ENCODE data around the gene LACRT.

The LACRT gene

DNA sequence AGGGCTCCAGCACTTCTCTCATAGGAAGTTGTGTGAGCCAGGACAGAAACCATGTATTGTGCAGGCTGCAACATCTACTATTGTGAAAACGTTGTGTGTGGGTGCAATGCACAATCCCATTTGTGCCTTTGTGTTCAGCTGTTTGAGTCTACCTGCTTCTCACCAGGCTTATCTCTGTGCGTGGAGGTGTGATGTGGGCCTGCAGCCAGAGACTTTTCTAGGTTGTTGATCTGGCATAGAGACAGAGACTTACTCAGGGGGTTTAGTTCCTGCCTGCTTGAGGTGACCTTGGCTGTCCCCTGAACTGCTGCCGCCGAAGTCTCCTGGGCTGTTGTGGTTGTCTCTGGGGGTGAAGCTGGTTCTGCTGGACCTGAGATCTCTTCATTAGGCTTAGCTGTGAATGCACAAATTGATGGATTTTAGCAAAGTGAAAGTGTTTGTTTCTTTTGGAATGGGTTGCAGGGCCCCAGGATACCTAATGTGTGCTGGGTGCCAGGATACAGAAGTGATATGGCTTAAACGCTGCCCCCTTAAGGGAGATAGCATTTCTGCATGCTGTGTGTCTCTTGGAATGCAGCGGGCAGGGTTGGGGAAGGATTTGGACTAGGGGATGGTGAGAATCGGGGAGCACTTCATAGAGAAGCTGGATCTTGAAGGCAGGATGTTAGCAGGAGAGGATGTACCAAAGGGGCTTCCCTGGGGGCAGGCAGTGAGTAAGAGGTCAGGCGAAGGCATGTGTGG, 2.5 kb downstream of the LACRT start:
- DNase-seq: no peak

DNA sequence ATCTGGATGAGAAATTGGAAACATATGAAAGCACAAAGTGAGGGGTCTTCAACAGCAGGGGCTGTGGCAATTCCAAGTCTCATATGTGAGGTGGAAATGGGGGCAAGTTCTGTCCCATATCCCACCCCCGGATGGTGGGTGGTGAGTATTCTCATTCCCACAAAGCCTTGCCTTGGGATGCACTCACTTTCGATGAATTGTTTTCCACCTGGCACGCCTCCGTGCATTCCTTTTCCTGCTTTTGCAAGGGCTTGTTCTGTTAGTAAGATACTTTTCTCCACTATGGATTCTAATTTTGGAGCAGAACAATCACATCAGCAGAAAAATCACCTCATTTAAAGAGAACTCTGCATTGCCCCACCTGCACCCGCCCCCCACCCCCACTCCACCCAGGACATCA, 3.1 kb downstream of the LACRT start:
- DNase-seq: no peak

DNA sequence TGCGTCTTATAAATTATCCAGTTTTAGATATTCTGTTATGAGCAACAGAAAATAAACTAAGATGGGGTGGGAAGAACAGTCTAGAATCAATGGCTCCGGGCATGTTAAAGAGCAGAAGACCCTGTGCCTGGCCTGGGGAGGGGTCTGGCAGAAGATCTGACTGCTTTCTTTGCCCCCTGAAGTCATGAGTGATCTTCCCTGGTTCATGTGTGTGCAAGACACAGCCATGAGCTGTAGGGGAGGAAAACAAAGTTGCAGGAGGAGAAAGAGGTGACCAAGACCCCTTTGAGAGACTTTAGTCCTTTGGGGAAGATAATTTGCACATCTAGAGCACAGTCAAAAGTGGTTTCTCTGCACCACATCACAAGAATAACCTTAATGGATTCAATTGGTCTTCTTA, 4.8 kb downstream of the LACRT start:
- DNase-seq: no peak

DNA sequence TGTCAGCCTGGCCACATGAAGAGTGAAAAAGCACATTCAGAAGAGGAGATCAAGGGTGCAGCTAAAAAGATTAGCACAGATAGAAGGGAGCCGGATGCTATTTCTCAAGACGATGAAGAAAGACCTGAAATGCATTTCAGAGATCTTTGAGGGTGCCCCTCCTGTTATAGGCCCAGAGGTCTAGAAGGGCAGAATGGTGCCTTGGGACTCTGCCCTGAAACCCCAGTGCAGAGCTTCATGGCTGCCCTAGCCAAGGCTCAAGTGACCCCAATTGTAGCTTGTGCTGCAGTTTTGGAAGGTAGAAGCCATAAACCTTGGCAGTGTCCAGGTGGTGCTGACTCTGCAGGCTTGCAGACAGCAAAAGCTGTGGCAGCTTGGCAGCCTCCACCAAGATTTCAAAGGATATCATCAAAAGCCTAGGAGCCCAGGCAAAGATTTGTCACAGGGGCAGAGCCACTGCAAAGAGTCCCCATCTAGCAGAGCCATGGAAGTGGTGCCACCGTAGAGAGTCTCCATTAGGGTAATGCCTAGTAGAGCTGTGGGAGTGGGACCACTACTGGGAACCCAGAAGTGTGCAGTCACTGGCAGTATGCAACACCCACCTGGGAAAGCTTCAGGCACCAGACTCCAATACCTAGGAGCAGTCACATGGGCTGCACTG, 6.4 kb downstream of the LACRT start:
- DNase-seq: no peak

DNA sequence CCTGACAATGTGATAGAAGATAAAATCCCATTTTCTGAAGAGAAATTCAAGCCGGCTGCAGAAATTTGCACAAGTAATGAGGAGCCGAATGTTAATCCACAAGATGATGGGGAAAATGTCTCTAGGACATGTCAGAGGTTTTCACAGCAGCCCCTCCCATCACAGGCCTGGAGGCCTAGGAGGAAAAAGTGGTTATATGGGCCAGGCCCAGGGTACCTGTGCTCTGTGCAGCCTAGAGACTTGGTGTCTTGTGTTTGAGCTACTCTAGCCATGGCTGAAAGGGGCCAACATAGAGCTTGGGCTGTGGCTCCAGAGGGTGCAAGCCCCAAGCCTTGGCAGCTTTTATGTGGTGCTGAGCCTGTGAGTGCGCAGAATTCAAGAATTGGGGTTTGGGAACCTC, 7.4 kb downstream of the LACRT start:
- DNase-seq: no peak

DNA sequence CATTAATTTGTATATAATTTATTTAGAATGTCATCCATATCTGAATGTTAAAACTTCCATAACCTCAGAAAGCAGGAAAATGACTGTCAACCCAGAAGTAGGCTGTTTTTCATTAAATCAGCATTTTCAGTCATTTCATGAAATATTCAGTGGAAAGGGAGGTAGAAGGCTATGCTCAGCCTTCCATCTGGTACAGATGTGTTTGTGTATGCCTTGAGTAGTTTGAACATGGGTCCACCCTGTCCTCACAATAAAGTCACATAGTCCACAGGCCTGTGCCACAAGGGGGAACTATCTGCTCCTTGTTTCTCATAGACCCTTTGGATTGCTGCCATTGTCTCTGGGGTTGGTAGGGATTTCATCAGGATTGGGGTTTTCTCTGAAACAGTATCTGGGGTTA, 9.1 kb downstream of the LACRT start:
- no peak for DNase-seq

DNA sequence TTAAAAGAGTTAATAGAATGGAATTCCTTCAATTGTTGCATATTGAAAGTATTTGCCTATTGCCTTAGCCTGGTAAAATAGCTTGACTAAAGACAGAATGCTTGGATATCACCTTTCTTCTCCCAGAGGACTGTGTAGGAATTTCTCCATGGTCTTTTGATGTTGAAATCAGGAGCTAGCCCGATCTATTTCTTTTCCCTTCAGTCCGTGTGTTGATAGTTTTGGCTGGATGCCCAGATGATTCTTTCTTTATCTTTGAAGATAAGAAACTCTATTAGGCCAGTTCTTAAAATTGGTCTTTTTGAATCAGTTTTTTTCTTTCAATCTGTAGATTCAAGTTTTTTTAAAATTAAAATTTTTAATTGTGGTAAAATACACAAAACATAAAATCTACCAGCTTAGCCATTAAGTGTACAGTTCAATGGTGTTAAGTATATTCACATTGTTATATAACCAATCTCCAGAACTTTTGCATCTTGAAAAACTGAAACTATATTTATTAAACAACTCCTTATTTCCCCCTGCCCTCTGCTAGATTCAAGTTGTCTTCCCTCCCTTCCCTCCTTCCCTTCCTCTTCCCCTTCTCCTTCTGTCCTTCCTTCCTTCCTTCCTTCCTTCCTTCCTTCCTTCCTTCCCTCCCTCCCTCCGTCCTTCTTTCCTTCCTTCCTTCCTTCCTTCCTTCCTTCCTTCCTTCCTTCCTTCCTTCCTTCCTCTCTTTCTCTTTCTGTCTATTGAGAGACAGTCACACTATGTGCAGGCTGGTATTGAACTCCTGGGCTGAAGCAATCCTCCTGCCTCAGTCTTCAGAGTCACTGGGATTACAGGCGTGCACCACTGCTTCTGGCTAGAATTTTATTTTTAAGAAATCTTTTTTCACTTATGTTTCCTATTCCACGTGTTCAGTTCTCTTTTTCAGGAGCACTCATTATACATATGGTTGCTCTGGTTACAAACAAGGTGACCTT, 10.1 kb downstream of the LACRT start:
- no peak for DNase-seq

DNA sequence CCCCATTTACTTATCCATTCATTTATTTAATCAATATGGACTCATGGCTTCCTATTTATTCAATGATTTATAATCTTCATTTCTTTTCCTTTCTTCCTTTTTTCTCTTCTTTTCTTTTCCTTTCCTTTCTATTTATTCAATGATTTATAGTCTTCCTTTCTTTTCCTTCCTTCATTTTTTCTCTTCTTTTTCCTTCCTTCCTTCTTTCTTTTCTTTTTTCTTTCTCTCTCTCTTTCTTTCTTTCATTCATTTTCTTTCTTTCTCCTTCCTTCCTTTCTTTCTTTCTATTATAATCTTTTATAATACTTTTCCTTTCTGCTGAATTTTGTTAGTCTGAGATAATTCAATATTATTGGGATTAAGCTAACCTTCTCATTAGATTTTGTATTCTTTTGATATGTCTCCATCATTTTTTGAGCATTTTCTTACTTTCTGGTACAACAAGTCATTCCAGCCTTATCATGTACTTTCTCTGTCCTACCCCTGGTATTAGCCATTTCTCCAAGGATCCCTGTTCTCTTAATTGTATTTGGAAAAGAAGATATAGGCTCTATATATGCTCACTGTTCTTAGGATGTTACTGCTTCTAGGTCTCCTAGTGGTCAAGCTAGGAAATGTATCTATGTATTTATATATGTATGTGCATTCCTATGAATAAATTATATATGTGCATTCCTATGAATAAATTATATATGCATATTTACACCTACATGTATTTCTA, 12.1 kb downstream of the LACRT start:
- no peak for DNase-seq

DNA sequence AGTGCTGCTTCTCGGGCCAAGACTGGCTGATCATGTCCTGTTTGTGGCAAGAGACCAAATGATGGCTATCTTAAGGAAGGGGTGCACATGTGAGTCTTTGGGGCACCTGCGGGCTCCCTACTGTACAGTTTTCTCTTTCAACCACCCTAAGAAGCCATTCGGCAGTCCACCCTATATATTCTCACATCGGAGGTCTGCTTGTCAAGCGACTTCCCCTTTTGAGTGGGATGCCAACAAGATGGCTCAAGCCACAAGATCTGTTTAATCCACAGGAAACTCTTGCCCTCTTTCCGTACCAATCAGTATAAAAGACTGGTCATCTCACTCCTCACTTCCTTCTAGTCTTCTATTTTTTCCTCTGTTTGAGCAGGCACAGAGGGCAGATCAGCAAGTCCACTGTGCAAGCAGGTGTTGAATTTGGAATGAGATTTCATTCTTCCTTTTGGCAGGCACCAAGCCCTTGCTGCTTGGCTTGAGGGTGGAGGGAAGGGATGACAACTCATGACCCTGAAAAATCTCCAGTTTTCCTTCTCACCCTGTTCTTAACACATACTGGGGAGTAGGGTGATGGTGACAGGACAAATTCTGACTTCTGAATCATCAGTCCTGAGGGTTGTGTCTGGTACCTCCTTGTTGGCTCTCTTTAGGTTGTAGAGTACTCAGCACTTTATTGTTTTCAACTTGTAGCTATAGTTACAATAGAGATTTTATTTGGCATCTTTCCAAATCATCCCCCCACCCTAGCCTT, 17.6 kb downstream of the LACRT start:
- no peak for DNase-seq

DNA sequence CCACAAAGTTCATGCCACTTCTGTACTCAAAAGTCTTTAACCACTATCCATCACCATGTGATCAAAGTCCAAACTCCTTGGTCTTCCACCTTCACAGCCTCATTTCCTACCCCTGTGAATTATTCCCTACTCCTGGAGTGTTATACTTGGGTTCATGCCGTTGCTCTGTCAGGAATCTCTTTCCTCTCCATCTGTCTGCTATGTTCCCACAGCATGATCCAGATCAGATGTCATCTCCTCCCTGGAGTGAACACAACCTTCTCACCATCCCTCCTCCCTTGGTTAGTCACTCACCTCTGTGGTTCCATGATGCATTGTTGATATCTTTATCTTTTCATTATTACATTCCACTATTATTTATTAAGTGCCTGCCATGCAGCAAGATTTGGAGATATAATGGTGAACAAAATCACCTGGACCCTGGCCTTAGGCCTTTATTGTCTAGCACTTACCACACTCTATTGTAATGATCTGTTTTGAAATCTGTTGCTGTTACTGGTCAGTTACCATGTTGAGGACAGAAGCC, 22.4 kb downstream of the LACRT start:
- no peak for DNase-seq

DNA sequence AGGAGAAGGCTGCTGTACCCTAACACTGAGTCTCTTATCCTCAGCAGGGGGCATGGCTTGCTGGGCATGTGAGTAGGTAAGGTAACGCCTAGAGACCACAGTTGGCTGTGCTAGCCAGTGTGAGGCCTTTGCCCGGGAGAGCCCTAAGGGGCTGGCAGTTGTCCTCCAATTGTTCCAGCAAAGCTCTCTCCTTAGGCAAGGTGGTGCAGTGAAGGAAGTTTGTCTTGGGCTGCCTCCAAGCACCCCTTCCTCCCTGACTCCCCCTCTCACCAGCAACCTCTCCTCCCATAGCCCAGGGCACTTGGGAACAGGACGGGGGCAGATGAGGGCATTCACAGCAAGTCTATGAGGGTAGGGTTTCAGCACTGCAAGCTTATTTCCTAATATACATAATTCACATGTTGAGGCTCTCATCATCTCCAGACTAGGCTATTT, 23.0 kb downstream of the LACRT start:
- DNase-seq: no peak

DNA sequence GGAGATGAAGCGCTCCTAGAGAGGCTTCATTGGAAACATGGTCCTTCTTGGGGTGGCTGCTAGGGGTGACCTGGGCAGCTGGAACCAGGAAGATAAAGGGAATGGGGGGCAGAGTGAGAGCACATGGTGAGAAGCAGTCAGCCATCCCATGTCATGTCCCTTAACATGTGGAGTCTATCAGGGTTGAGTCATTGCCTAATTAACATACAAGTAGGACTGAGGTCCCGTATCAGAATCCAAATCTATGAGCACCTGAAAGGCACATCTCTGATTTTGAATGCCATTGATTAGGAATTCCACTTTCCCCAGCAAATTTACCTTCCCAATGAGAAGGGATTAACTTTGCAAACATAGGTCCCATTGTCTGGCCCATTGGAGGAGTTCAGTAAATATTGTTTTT, 25.9 kb downstream of the LACRT start:
- DNase-seq: no peak

DNA sequence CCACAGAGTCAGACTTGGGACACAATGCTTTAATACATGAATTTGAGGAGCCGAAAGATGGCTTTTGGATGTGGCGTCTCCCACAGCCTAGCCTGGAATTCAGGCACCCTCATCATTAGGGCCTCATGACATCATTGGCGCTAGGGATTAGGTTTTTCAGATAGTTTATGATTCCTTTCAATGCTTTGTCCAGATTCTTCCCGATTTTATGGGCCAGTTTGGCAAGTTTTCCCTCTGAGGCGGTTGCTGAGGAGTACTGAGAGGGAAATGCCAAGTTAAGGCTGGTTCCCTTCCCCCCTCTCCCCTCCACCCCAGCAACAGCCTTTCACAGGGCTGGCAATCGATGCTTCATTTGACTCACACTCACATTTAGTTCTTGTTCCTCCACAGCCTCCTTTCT, 26.5 kb downstream of the LACRT start:
- DNase-seq: no peak

DNA sequence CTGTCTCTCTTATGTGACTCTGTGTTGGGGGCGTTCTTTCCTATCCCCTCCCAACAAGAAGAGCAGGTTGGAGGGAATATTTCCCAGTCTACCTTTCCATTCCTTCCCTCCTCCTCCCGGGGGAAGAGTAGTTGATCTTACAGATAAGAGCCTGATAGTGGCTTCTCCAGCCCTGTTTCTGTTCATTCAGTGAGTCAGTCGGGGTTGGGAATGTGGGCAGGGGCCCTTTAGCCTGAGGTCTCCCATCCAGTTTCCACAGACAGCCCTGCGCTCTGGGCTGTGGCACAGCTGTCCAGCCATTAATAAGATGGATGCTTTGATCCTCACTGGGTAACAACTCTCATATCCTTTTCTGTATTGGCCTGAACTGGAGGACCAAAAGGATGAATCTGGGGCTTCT, 28.1 kb downstream of the LACRT start:
- DNase-seq: no peak

DNA sequence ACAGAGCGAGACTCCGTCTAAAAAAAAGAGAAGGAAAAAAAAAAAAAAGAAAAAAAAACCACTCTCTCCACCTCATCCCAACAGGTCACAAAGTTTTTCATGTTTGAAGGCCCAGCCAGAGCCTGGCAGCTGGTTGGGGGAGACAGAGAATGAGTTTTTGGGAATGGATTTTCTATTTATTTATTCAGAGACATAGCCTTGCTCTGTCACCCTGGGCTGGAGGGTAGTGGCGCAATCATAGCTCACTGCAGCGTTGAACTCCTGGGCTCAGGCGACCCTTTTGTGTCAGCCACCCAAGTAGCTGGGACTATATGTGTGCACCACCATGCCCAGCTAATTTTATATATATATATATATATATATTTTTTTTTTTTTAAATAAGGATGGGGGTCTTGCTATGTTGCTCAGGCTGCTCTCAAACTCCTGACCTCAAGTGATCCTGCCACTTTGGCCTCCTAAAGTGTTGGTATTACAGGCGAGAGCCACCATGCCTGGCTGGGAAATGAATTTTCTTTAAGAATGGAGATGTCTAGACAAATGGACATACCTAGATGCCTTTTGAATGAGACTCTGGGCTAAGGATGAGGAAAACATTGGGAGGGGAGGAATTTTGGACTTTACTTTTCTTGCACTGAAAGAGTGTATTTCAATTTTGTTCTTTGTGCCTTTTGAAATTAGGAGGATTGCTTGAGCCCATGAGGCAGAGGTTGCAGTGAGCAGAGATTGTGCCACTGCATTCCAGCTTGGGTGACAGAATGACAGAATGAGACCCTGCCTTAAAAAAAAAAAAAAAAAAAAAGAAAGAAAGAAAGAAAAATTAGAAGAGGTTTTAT, 29.3 kb downstream of the LACRT start:
- DNase-seq: no peak

DNA sequence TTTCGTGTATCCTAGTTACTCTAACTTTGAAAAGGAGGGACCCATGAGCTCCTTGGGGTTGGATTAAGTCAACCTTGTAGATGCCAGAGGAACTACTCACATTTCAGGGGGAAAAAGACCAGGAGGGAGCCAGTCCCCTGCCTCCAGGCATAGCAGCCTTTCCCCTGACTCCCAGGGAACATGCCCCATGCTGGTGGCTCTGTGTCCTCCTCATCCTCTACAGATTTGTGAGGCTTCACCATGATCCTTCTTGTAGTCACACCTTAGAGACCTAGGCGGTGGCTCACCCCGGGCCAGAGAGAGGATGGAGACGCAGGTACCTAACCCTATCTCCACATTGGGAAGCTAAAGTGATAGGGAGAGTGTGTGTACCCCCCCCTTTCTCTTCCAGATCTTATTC, 30.3 kb downstream of the LACRT start:
- DNase-seq: no peak

DNA sequence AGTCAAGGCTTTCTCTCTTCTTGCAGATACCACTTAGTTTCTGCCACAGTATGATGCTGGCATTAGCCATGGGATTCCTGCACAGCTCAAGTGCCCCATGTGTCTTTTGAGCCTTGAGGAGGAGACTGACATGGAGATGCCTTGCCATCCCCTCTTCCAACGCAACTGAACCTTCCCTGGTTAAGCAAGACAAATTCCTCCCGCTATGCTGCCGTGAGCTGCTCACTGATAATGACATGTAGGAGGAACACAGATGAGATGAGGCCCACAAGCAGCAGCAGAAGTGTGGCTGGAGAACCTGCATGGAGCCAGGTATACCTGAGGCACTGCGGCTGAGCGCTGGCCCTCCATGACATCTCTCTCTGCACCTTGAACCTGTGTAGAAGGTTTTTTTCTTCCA, 30.8 kb downstream of the LACRT start:
- no peak for DNase-seq

DNA sequence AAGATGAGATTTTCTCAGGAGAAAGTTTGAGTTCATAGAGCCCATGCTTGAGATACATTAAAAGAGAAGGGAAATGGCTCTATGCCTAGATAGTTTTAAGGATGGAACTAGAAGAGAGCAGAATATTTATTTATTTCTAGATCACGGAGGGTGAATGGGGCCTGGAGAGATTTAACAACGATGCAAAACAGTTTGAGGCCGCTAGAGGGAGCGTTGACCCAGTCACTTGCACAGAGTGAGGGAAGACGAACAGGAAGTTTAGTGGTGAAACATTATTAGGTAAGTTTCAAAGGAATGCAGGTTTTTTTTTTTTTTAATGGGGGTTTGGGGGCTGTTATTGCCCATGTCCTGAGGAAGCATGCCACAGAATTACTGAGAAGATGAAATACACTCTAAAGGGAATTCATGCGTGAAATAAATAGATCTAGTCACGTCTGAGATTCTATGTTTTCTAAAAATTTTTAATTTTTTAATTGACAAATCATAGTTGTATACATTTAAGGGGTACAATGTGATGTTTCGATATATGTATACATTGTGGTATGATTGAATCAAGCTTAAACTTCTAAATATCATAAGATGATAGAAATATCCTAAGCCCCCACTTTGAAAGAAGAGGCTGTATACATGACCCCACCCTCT, 31.4 kb downstream of the LACRT start:
- no peak for DNase-seq

DNA sequence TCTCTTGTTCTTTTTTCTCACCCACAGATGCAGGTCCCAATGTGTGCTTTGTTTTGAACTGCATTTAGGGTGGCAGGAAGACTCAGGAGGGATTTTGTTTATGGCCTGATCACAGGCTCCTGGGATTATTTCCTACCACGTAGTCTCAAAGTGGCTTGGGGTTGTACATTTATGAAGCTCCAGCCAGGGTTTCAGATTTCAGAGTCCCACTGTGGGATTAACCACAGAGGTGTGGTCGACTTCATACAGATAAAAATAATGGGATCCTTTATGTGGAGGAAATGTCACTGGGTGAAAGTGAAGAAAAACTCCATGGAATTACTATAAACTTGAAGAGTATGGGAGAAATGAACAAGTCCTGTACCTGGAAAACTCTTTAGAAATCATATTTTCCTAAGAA, 32.0 kb downstream of the LACRT start:
- DNase-seq: no peak

DNA sequence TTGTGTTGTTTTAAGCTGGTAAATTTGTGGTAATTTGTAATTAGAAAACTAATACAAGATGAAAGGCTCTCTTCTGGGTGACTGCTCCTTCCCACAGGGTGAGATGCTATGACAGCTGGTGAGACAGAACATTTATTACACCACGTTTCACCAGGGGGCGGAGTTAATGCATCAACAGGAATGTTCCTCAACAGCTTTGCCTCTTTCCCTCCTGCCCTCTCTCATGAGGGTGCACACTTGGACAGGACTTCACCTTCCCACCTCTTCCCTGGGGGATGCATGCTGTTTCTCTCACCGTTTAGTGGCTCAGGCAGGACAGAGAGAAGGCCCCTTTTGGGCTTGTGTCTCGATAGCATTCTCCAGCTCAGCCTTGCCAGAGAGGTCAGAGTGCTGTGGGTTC, 32.9 kb downstream of the LACRT start:
- no peak for DNase-seq

DNA sequence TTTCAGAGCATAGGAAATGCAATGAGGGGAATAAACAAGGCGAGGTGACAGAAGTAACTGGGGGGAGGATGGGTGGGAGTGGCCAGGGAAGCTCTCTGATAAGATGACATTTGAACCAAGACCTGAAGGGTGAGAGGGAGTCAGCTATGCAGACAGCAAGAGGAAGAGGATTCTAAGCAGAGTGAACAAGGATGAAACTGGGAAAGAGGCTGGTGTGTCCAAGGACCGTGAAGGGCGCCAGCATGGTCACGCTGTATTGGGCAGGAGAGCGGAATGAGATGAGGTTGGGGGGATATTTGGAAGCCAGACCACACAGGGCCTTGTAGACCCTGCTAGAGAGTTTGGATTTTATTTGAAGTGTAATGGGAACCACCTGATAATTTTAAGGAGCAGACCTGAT, 35.7 kb downstream of the LACRT start:
- no peak for DNase-seq

All from DMS79 treated with DMSO at 0.1 percent for 48 hours (cell line).